Measurements from ENCODE around the gene WDR82. TPM values are rescaled to one million over a fixed set of nuclear protein-coding genes. Genes with fewer than 3 reads are reported as not detected.

WDR82 gene
- total RNA-seq, 1 donor = 62.2 TPM

- DNase-seq (ENCODE audit: low read depth in 2 of 3, low spot score in 2 of 3) = no peak
Measured at GRCh38 chr3:52259035-52259434, 19.4 kb downstream of the WDR82 start.

- no peak for DNase-seq (ENCODE audit: low read depth in 2 of 3, low spot score in 2 of 3)
Measured at GRCh38 chr3:52257911-52258310, 20.5 kb downstream of the WDR82 start.

- no peak for DNase-seq (ENCODE audit: low read depth in 2 of 3, low spot score in 2 of 3)
Measured at GRCh38 chr3:52256622-52257021, 21.8 kb downstream of the WDR82 start.

GRCh38 chr3:52256159-52256558, 22.3 kb downstream of the WDR82 start:
- no peak for DNase-seq (ENCODE audit: low read depth in 2 of 3, low spot score in 2 of 3)

- no peak for DNase-seq (ENCODE audit: low read depth in 2 of 3, low spot score in 2 of 3)
Measured at GRCh38 chr3:52254608-52255007, 23.8 kb downstream of the WDR82 start.

GRCh38 chr3:52253314-52254304, 24.8 kb downstream of the WDR82 start:
- peak; percentile 63 to 97 (median 91) for DNase-seq (ENCODE audit: low read depth in 2 of 3, low spot score in 2 of 3)

- DNase-seq (ENCODE audit: low read depth in 2 of 3, low spot score in 2 of 3) = no peak
Measured at GRCh38 chr3:52250122-52250521, 28.3 kb downstream of the WDR82 start.

GRCh38 chr3:52249683-52250082, 28.8 kb downstream of the WDR82 start:
- no peak for DNase-seq (ENCODE audit: low read depth in 2 of 3, low spot score in 2 of 3)

- no peak for DNase-seq (ENCODE audit: low read depth in 2 of 3, low spot score in 2 of 3)
Measured at GRCh38 chr3:52248816-52249547, 29.5 kb downstream of the WDR82 start.

GRCh38 chr3:52248165-52248541, 30.3 kb downstream of the WDR82 start:
- DNase-seq (ENCODE audit: low read depth in 2 of 3, low spot score in 2 of 3) = no peak

GRCh38 chr3:52247409-52248164, 30.9 kb downstream of the WDR82 start:
- no peak for DNase-seq (ENCODE audit: low read depth in 2 of 3, low spot score in 2 of 3)

- DNase-seq (ENCODE audit: low read depth in 2 of 3, low spot score in 2 of 3) = no peak
Measured at GRCh38 chr3:52246728-52247408, 31.6 kb downstream of the WDR82 start.

- no peak for DNase-seq (ENCODE audit: low read depth in 2 of 3, low spot score in 2 of 3)
Measured at GRCh38 chr3:52246264-52246620, 32.2 kb downstream of the WDR82 start.

GRCh38 chr3:52245322-52246263, 32.9 kb downstream of the WDR82 start, which contains the start of gene PPM1M:
PPM1M (plus strand) TSS chr3:52245759; CDS start chr3:52245825, 66 bp downstream.
- peak; percentile 50 to 82 (median 78) for DNase-seq (ENCODE audit: low read depth in 2 of 3, low spot score in 2 of 3)

GRCh38 chr3:52243791-52244628, 34.4 kb downstream of the WDR82 start:
- no peak for DNase-seq (ENCODE audit: low read depth in 2 of 3, low spot score in 2 of 3)

GRCh38 chr3:52242039-52242438, 36.4 kb downstream of the WDR82 start:
- no peak for DNase-seq (ENCODE audit: low read depth in 2 of 3, low spot score in 2 of 3)

GRCh38 chr3:52240886-52241370, 37.5 kb downstream of the WDR82 start:
- DNase-seq (ENCODE audit: low read depth in 2 of 3, low spot score in 2 of 3) = no peak

Data from hematopoietic multipotent progenitor cell (in vitro differentiated cells).